Measurements from ENCODE around the gene PRAMEF2.
"Not testable (repeated sequence)": the region's sequence is repeated elsewhere in the genome, so short reads cannot be mapped to it uniquely, and the experiment has no call there.

Gene PRAMEF2, protein sequence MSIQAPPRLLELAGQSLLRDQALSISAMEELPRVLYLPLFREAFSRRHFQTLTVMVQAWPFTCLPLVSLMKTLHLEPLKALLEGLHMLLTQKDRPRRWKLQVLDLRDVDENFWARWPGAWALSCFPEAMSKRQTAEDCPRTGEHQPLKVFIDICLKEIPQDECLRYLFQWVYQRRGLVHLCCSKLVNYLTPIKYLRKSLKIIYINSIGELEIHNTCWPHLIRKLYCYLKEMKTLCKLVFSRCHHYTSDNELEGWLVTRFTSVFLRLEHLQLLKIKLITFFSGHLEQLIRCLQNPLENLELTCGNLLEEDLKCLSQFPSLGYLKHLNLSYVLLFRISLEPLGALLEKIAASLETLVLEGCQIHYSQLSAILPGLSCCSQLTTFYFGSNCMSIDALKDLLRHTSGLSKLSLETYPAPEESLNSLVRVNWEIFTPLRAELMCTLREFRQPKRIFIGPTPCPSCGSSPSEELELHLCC

DNA sequence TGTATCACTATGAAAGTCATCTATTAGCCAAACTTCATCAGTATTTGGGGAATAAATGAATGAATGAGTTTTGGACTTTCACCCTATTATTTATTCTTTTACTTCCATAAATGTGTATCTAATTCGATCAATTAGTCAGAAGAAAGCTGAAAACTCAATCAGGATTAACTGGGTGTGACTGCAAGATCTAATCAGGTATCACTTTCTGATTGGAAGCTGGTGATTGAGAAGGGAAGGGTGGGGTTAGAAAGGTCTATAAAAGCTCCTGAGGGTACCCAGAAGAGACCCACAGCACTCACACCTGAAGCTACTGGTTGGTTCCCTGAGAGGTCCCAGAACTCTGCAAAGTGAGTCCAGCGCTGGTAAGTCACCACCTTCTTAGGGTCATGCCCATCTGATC lies at the start of gene PRAMEF2:
Gene PRAMEF2 (plus strand): TSS at position 301 of the 400 bp plus-strand sequence. CDS start 1,924 bp downstream, outside the sequence.
- not testable (repeated sequence) for DNase-seq (ENCODE audit: low read depth in 3 of 3, low spot score in 1 of 3)

DNA sequence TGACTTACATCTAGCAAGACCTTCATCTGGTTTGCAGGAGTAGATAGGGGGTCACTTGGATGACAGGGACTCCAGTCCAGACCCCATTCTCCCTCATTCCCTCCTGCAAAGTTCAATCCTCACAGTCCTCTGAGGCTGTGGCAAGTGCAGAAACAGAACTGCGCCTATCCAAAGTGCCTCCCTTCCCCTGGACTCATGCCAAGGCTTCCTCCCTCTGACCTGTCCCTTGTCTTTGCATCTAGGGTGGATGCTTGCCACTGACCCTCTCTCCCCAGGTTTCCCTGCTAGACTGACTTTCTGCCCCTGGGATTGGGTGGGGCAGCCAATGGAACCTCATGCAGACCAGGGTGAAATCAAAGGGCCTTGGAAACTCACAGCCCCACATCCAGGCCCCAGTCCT lies 47.0 kb upstream of the PRAMEF2 start:
- no peak for DNase-seq (ENCODE audit: low read depth in 3 of 3, low spot score in 1 of 3)

DNA sequence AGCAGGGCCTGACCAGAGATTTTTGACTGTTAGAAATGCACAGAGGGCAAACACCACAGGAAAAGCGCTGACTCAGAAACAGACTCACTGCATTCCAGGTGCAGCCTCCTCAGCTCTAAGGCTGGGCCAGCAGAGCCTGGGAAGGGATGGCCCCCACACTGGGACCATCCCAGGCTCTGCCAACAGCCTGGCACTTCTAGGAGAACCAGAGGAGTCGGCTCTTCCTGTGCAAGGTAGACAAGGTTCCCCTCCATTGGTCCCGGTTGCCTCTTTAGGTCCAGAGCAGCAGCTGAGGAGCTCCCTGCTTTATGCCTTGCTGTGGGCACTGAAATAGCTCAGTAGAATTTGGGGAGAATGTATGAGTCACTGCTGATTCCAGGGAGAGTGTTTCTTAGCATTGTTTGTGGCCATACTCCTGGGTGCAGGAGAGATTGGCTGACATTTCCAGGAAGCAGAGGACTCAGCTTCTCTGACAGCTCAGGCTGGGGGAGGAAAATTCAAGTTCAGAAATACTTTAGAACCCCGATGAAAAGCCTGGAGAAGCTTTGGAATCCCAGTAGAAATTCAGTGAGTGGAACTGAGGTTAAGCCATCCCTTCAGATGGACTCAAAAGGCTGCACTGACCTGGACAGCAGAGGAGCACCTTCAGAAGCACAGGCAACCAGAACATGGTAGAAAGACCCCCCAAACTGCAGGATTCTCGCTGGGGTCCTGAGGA lies 46.0 kb upstream of the PRAMEF2 start:
- DNase-seq (ENCODE audit: low read depth in 3 of 3, low spot score in 1 of 3) = no peak

DNA sequence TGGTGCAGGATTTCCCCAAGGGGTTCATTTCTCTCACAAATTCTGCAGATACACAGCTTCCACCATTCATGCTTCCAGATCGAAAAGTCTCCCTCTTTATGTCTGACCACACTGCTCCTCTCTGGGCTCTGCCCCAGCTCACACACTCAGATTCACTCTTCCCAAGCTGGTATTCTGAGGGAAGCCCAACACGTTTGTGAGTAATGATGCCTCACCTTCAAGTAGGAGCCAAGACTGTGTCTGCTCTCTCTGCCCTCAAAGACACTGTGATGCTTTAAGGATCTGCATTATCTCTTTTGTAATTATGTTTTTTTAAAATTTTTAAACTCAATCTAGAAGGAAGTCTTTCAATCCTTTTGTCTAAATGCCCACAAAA lies 45.5 kb upstream of the PRAMEF2 start:
- no peak for DNase-seq (ENCODE audit: low read depth in 3 of 3, low spot score in 1 of 3)

DNA sequence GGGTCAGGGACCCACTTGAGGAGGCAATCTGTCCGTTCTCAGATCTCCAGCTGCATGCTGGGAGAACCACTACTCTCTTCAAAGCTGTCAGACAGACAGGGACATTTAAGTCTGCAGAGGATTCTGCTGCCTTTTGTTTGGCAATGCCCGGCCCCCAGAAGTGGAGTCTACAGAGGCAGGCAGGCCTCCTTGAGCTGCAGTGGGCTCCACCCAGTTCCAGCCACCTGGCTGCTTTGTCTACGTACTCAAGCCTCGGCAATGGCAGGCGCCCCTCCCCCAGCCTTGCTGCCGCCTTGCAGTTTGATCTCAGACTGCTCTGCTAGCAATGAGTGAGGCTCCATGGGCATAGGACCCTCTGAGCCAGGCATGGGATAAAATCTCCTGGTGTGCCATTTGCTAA lies 37.8 kb upstream of the PRAMEF2 start:
- DNase-seq (ENCODE audit: low read depth in 3 of 3, low spot score in 1 of 3) = not testable (repeated sequence)

DNA sequence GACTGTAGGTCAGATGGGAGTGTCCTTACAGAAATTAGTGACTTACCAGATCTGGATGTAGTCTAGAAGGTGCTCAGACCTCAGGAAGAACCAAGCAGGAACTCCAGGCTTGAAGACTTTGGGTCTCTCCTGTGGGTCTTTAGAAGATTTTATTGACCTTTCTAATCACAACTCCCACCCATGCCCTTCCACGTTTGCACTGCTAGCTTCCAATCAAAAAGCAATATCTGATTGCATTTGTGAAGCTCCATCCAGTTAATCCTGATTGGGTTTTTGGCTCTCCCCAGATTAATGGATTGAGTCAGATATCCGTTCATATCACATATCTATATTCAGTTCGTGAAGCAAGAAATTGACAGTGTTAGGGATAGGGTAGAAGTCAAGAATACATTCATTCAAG lies 25.6 kb upstream of the PRAMEF2 start, which contains the start of gene PRAMEF11:
Gene PRAMEF11 (minus strand): TSS at position 101 of the 400 bp plus-strand sequence. CDS start 2,621 bp downstream, outside the sequence.
- not testable (repeated sequence) for DNase-seq (ENCODE audit: low read depth in 3 of 3, low spot score in 1 of 3)

DNA sequence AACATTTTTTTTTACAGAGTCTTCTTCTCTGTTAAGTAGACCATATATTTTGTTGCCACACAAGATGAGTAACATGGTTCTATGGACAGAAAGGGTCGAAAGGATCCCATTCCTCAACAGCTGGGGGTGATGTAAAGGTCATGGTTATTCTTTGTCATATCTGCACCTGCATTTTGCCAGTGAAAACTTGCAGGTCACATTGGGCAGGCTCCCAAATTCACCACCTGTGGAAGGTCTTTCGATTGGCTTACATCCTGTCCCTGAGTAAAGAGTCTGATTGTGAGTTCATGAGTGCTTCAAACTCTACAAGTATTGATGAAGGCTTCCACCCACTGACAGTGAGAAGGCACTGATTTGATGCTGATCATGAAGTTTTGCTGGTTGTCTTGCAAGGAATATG lies 23.6 kb upstream of the PRAMEF2 start:
- not testable (repeated sequence) for DNase-seq (ENCODE audit: low read depth in 3 of 3, low spot score in 1 of 3)

DNA sequence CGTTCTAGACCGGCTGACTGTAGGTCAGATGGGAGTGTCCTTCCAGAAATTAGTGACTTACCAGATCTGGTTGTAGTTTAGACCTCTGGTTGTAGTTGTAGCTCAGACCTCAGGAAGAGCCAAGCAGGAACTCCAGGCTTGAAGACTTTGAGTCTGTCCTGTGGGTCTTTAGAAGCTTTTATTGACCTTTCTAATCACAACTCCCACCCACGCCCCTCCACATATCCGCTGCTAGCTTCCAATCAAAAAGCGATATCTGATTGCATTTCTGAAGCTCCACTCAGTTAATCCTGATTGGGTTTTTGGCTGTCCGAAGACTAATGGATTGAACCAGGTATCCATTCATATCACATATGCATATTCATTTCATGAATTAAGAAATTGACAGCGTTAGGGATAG lies 8.3 kb upstream of the PRAMEF2 start, which contains the start of gene HNRNPCL1:
Gene HNRNPCL1 (minus strand): TSS at position 101 of the 400 bp plus-strand sequence. CDS start 431 bp downstream, outside the sequence.
- not testable (repeated sequence) for DNase-seq (ENCODE audit: low read depth in 3 of 3, low spot score in 1 of 3)

DNA sequence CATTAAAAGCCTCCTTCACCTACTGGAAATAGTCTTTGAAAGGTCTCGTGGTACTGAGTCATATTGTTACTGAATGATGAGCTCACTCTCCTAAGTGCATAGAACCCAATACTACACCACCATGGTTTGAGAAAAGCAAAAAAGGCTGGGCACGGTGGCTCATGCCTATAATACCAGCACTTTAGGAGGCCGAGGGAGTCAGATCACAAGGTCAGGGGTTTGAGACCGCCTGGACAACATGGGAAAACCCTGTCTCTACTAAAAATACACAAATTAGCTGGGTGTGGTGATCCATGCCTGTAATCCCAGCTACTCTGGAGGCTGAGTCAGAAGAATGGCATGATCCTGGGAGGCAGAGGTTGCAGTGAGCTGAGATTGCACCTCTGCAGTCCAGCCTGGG lies 5.1 kb upstream of the PRAMEF2 start:
- no peak for DNase-seq (ENCODE audit: low read depth in 3 of 3, low spot score in 1 of 3)

DNA sequence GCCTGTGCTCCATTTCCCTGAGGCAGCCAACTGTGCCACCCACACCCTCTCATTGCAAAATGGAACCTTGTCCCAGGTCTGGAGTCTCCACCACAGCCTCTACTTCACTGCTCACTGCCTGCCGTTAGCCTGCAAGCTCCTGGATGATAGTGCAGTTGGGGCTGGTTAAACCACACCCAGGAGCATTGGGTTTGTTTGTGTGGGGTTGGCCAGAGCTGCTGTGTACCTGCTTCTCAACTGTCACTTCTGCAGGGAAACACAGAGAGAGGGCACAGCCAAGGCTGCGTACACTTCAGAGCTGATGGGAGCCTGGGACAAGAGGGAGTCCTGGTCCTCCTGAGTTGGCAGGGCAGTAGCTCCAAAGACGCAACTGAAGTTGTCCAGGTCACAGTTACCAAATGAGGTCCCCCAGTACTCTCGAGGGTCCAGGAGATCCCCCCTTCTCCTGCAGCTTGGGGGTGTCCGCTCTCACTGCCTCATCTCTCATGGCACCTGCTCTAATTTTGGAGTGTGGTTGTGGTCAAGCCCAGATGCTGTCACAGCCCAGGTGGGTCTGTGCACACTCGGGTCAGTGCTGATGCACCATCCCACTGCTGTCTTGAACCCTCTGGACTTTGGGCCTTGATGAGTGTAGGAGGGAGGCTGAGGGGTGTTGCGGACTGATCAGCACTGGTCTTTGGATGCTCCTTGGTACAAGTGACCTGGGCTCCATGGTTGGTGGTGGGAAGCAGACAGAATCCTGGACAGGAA lies 6.4 kb downstream of the PRAMEF2 start:
- not testable (repeated sequence) for DNase-seq (ENCODE audit: low read depth in 3 of 3, low spot score in 1 of 3)

DNA sequence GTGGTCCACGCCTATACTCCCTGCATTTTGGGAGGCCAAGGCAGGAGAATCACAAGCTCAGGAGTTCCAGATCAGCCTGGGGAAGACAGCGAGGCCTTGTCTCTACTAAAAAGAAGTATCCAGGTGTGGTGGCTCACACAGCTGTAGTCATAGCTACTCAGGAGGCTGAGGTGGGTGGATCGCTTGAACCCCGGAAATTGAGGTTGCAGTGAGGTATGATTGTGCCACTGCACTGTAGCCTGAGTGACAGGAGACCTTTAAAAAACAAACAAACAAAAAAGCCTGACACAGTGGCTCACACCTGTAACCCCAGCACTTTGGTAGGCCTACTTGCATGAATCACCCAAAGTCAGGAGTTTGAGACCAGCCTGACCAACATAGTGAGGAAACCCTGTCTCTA lies 21.6 kb downstream of the PRAMEF2 start:
- not testable (repeated sequence) for DNase-seq (ENCODE audit: low read depth in 3 of 3, low spot score in 1 of 3)

DNA sequence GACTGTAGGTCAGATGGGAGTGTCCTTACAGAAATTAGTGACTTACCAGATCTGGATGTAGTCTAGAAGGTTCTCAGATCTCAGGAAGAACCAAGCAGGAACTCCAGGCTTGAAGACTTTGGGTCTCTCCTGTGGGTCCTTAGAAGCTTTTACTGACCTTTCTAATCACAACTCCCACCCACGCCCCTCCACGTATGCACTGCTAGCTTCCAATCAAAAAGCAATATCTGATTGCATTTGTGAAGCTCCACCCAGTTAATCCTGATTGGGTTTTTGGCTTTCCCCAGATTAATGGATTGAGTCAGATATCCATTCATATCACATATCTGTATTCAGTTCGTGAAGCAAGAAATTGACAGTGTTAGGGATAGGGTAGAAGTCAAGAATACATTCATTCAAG lies 29.2 kb downstream of the PRAMEF2 start, which contains the start of gene PRAMEF4:
Gene PRAMEF4 (minus strand): TSS at position 101 of the 400 bp plus-strand sequence. CDS start 2,807 bp downstream, outside the sequence.
- not testable (repeated sequence) for DNase-seq (ENCODE audit: low read depth in 3 of 3, low spot score in 1 of 3)

DNA sequence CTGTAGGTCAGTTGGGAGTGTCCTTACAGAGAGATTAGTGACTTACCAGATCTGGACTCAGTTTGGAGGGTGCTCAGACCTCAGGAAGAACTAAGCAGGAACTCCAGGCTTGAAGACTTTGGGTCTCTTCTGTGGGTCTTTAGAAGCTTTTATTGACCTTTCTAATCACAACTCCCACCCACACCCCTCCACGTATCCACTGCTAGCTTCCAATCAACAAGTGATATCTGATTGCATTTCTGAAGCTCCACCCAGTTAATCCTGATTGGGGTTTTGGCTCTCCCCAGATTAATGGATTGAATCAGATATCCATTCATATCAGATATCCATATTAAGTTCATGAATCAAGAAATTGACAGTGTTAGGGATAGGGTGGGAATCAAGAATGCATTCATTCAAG lies 41.3 kb downstream of the PRAMEF2 start, which contains the start of gene PRAMEF10:
Gene PRAMEF10 (minus strand): TSS at position 101 of the 400 bp plus-strand sequence. CDS start 2,423 bp downstream, outside the sequence.
- not testable (repeated sequence) for DNase-seq (ENCODE audit: low read depth in 3 of 3, low spot score in 1 of 3)

DNA sequence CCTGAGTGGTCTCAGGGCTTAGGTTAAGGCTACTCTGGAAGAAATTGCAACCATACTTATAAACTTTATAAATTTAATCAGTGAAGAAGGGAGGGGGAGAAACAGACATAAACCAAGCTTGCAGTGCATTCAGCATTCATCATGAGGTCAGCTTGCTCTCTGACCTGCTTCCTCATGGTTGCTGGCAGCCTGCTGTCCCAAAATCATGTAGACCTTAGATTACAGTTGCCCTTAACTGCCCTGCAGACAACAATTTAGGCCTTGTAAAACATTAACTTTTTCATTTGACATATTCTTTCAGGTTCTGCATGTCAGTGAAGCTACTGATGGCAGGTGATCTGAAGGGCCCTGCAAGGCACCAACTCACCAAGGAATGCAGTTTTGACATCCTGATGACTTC lies 42.3 kb downstream of the PRAMEF2 start:
- not testable (repeated sequence) for DNase-seq (ENCODE audit: low read depth in 3 of 3, low spot score in 1 of 3)

DNA sequence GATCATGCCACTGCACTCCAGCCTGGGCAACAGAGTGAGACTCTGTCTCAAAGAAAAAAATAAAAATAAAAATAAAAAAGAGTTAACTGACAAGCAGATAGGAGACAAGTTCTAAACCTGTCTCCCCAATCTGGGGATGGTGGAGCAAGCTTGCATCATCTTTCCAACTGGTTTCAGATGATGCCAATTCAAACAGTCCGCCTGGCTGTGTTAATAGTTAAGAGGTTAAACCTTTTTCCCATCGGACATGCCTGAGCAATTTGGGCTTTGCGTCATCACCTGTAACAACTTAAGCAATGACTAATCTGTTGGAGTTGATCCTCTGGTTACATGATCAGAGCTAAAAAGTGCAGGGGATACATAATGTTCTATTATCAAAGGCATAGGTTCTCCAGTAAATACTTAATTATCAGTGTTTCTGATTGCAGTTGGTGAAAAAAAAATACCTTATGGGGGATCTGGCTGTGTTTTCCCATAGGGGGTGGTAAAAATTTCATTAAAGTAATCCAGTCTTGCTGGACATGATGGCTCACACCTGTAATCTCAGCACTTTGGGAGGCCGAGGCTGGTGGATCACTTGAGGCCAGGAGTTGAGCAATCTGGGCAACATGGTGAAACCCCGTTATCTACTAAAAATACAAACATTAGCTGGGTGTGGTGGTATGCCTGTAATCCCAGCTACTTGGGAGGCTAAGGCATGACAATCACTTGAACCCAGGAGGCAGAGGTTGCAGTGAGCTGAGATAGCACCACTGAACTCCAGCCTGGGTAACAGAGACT lies 47.1 kb downstream of the PRAMEF2 start:
- not testable (repeated sequence) for DNase-seq (ENCODE audit: low read depth in 3 of 3, low spot score in 1 of 3)
